ENCODE data around the gene FAM219B. TPM values are rescaled to one million over a fixed set of nuclear protein-coding genes. Genes with fewer than 3 reads are reported as not detected.

The FAM219B gene
- total and polyA plus RNA-seq, 2 of the 8 experiments (the other 6 are each of a cell fraction or from before 2014, with no cell fraction given): 57.1 to 66.6 TPM

DNA sequence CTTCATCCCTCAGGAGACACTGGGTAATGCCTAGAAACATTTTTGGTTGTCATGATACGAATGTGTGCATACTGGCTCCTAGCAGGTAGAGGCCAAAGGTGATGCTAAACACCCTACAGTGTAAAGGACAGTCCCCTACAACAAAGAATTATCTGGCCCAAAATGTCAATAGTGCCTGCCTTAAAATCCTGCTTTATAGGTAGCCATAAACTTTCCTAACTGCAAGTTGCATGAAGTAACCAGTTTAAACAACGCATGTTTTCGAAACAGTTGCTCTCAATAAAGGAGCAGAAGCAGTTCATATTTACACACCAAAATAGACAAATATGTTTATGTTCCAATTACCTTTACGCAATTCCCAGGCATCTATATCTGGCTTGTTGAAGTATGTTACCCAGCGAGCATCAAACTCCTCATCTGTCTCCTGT, 22.1 kb upstream of the FAM219B start:
- H4K5ac ChIP-seq (ENCODE audit: insufficient read length, low read depth, low read length): no peak overlapping the region
- no peak overlapping the region for H3K56ac ChIP-seq (replicated peaks; ENCODE audit: insufficient read length, low read depth, low read length)
- H3K36me3 ChIP-seq (ENCODE audit: control insufficient read depth in 2 of 4, insufficient read depth in 4 of 4, low read length in 3 of 4): peaks cover 4 to 48% (median 25%) of the 10 kb centered on the region in 4 experiments; a peak in 6 of 8 replicates
- ChIA-PET POLR2A (ENCODE audit: partially characterized antibody) (interaction anchor here (0.6 to 1.4 kb wide), 2 partner anchors 22 to 25 kb away, joined by 4 to 5 read pairs; partner anchors contain the start of gene FAM219B), CTCF (ENCODE audit: partially characterized antibody) (interaction anchor here (1.6 kb wide), 1 partner anchor 27 kb away, joined by 8 read pairs; no protein-coding TSS in a partner anchor)
- H3K18ac ChIP-seq (ENCODE audit: extremely low read depth, low read length): no peak overlapping the region
- no peaks in the 10 kb centered on the region for H3K27me3 ChIP-seq (replicated peaks in 1 of 4; ENCODE audit: control insufficient read depth in 3 of 4, extremely low read depth in 1 of 4, insufficient read depth in 3 of 4, low read length in 3 of 4)
- TF ChIP-seq CBX8 (IDR thresholded peaks at IDR 0.05; ENCODE audit: borderline replicate concordance, low read depth, low read length) (no peak), NRF1 (IDR thresholded peaks at IDR 0.05; ENCODE audit: low read depth, low read length) (no peak), RBBP5 (IDR thresholded peaks at IDR 0.05; ENCODE audit: borderline replicate concordance, low read depth, low read length) (no peak), SRF (IDR thresholded peaks at IDR 0.05; ENCODE audit: low read depth, low read length) (no peak)
- H4K20me1 ChIP-seq (replicated peaks in 1 of 2; ENCODE audit: control insufficient read depth in 1 of 2, insufficient read depth in 2 of 2, low read length in 2 of 2): peaks cover 3 to 4% of the 10 kb centered on the region in 2 experiments
- H3K27ac ChIP-seq (ENCODE audit: low read depth, low read length): no peak overlapping the region
- no peak overlapping the region for H3K9ac ChIP-seq (replicated peaks in 1 of 4; ENCODE audit: extremely low read depth in 1 of 4, low read depth in 3 of 4, low read length in 3 of 4)
- DNase-seq (ENCODE audit: low read depth in 1 of 2, low spot score in 2 of 2) (no peak), FAIRE-seq (no peak)
- H2BK20ac ChIP-seq (ENCODE audit: low read length): no peak overlapping the region
- no peak overlapping the region for H4K8ac ChIP-seq (ENCODE audit: extremely low read depth, insufficient read depth, low read length)
- no peak overlapping the region for H2BK120ac ChIP-seq (replicated peaks; ENCODE audit: low read depth, low read length)
- no peak overlapping the region for H3K4me2 ChIP-seq (ENCODE audit: insufficient read depth in 1 of 2, low read depth in 2 of 2, low read length in 2 of 2)
- H3K79me2 ChIP-seq (ENCODE audit: control insufficient read depth in 1 of 2, insufficient read depth in 2 of 2, low read length in 2 of 2): peaks cover 3 to 43% of the 10 kb centered on the region in 2 experiments
- H3K4me1 ChIP-seq (replicated peaks in 1 of 4; ENCODE audit: control insufficient read depth in 3 of 4, insufficient read depth in 4 of 4, low read length in 3 of 4): no peaks in the 10 kb centered on the region
- H2BK5ac ChIP-seq (ENCODE audit: low read depth, low read length): no peak overlapping the region
- no peak overlapping the region for H4K91ac ChIP-seq (replicated peaks; ENCODE audit: insufficient read length, low read length)
- H3K9me3 ChIP-seq (ENCODE audit: insufficient read depth in 2 of 2, low read depth in 1 of 2, low read length in 1 of 2): no peaks in the 10 kb centered on the region
- H2BK12ac ChIP-seq (ENCODE audit: low read depth, low read length): no peak overlapping the region
- no peaks in the 10 kb centered on the region for H3K79me1 ChIP-seq (ENCODE audit: low read depth, low read length)
- no peak overlapping the region for H2AFZ ChIP-seq (ENCODE audit: low read length)
- H3K14ac ChIP-seq (ENCODE audit: insufficient read length): no peak overlapping the region
- H2BK15ac ChIP-seq (ENCODE audit: low read length): no peak overlapping the region
- H3K4ac ChIP-seq (replicated peaks; ENCODE audit: insufficient read length, low read depth, low read length): no peak overlapping the region
- WGBS, 2 experiments (ENCODE audit: extremely low coverage in 1 of 2, insufficient coverage in 1 of 2, insufficient read length in 1 of 2, insufficient replicate concordance in 2 of 2, low coverage in 1 of 2, low lambda C conversion rate in 2 of 2, missing lambda C conversion rate in 1 of 2): 92% methylated on average over 5 of the region's 5 CpGs; no CpG with 5 or more reads in 1 of the 2 experiments
- H2AK5ac ChIP-seq (ENCODE audit: low read depth, low read length): no peak overlapping the region
- H3K23me2 ChIP-seq (ENCODE audit: low read depth, low read length): no peaks in the 10 kb centered on the region
- H3K4me3 ChIP-seq (ENCODE audit: extremely low read depth in 1 of 4, insufficient read depth in 2 of 4, low read depth in 3 of 4, low read length in 4 of 4): no peak overlapping the region
- H3K23ac ChIP-seq (ENCODE audit: insufficient read length): no peak overlapping the region

All from H1 (cell line).